ENCODE results near the gene C1orf105. TPM values are rescaled to one million over a fixed set of nuclear protein-coding genes. Genes with fewer than 3 reads are reported as not detected.

The C1orf105 gene
- total and polyA plus RNA-seq, 2 experiments from 2014 or later: not detected

- Mint-ChIP-seq H3K36me3 (ENCODE audit: low read depth) (peaks cover 10% of the 10 kb centered on the region), H3K9me3 (no peaks in the 10 kb centered on the region), H3K4me1 (peaks cover 8% of the 10 kb centered on the region; the same call in 2 of the 3 replicates), H3K27me3 (ENCODE audit: insufficient read depth, low read depth, poor library complexity) (peaks cover 7% of the 10 kb centered on the region), H3K4me3 (no peak overlapping the region), H3K27ac (no peak overlapping the region)
- Histone ChIP-seq H3F3A (replicated peaks; ENCODE audit: low read depth) (no peaks in the 10 kb centered on the region), H4K20me1 (replicated peaks; ENCODE audit: insufficient read depth) (no peaks in the 10 kb centered on the region), H3K27me3 (ENCODE audit: insufficient read depth) (no peaks in the 10 kb centered on the region), H3K4me1 (ENCODE audit: insufficient read depth) (peaks cover 6% of the 10 kb centered on the region), H3K9me2 (ENCODE audit: insufficient read depth) (no peaks in the 10 kb centered on the region), H3K79me2 (replicated peaks; ENCODE audit: insufficient read depth) (peaks cover 12% of the 10 kb centered on the region), H3K4me3 (no peak overlapping the region), H2AFZ (no peak overlapping the region), H3K4me2 (no peak overlapping the region), H3K36me3 (ENCODE audit: insufficient read depth) (no peaks in the 10 kb centered on the region), H3K27ac (ENCODE audit: low read depth) (no peak overlapping the region)
- ATAC-seq: no peak
- no peak for DNase-seq (ENCODE audit: low spot score)
- TF ChIP-seq EZH2 (IDR thresholded peaks at IDR 0.05; ENCODE audit: low read depth, unreplicated experiment): no peak
- TF ChIP-seq ZNF114 (CRISPR knock-in tag; IDR thresholded peaks at IDR 0.05): no peak
- no peak for TF ChIP-seq ZNF331 (CRISPR knock-in tag; IDR thresholded peaks at IDR 0.05; ENCODE audit: low read depth)
- TF ChIP-seq ETS1 (IDR thresholded peaks at IDR 0.05): no peak
Measured at GRCh38 chr1:172446547-172446946, 26.1 kb downstream of the C1orf105 start.

- Mint-ChIP-seq H3K36me3 (ENCODE audit: low read depth) (no peaks in the 10 kb centered on the region; the same call in 2 of the 3 replicates), H3K9me3 (no peaks in the 10 kb centered on the region), H3K27me3 (ENCODE audit: insufficient read depth, low read depth, poor library complexity) (peaks cover 7% of the 10 kb centered on the region), H3K4me3 (no peak overlapping the region), H3K4me1 (peaks cover 8% of the 10 kb centered on the region; the same call in 2 of the 3 replicates), H3K27ac (no peak overlapping the region)
- Histone ChIP-seq H2AFZ (no peak overlapping the region), H3K27me3 (ENCODE audit: insufficient read depth) (no peaks in the 10 kb centered on the region), H3K36me3 (ENCODE audit: insufficient read depth) (no peaks in the 10 kb centered on the region), H3K79me2 (replicated peaks; ENCODE audit: insufficient read depth) (peaks cover 9% of the 10 kb centered on the region), H3K27ac (ENCODE audit: low read depth) (no peak overlapping the region), H3K4me3 (no peak overlapping the region), H3K4me1 (ENCODE audit: insufficient read depth) (peaks cover 6% of the 10 kb centered on the region), H3K9me2 (ENCODE audit: insufficient read depth) (no peaks in the 10 kb centered on the region), H3K4me2 (no peak overlapping the region), H3F3A (replicated peaks; ENCODE audit: low read depth) (no peaks in the 10 kb centered on the region), H4K20me1 (replicated peaks; ENCODE audit: insufficient read depth) (no peaks in the 10 kb centered on the region)
- DNase-seq (ENCODE audit: low spot score) (no peak), ATAC-seq (no peak)
- TF ChIP-seq REST (IDR thresholded peaks at IDR 0.05; ENCODE audit: unreplicated experiment) (no peak), ZNF331 (CRISPR knock-in tag; IDR thresholded peaks at IDR 0.05; ENCODE audit: low read depth) (no peak), STAT1 (IDR thresholded peaks at IDR 0.05; ENCODE audit: unreplicated experiment) (no peak), NANOG (IDR thresholded peaks at IDR 0.05; ENCODE audit: borderline replicate concordance) (no peak), EZH2phosphoT487 (IDR thresholded peaks at IDR 0.05; ENCODE audit: unreplicated experiment) (no peak), ETS1 (IDR thresholded peaks at IDR 0.05) (no peak), JUNB (IDR thresholded peaks at IDR 0.05; ENCODE audit: unreplicated experiment) (no peak), EZH2 (IDR thresholded peaks at IDR 0.05; ENCODE audit: low read depth, unreplicated experiment) (no peak), POLR2AphosphoS5 (IDR thresholded peaks at IDR 0.05; ENCODE audit: low read depth) (no peak), CREB1 (CRISPR knock-in tag; IDR thresholded peaks at IDR 0.05; ENCODE audit: low read depth) (no peak), CTCF (conservative IDR thresholded peaks at IDR 0.05; ENCODE audit: low read depth in 2 of 2) (no peak), ZNF114 (CRISPR knock-in tag; IDR thresholded peaks at IDR 0.05) (no peak)
Measured at GRCh38 chr1:172447641-172448040, 27.2 kb downstream of the C1orf105 start.
